SK-N-SH treated with all-trans-retinoic acid at 6 μM for 48 hours (cell line): ENCODE measurements around the gene MAFB.

Experiments used
- ATAC-seq: fragments of 200-7000 bp; cut with Tn5 transposase; 3 replicates; pipeline ENCODE4 v1.9.1; 2020; ENCODE audit warnings: mild to moderate bottlenecking, moderate library complexity
- ARNTL ChIP-seq: fragments of 450-650 bp; formaldehyde crosslinking; IDR thresholded peaks from 2 replicates; pipeline ENCODE4 v1.5.0; 2020; ENCODE audit warnings: low read depth, mild to moderate bottlenecking, moderate library complexity, borderline replicate concordance
- CSDC2 ChIP-seq: fragments of 250-450 bp; sonication (Bioruptor Pico); IDR thresholded peaks from 2 replicates; pipeline ENCODE4 v1.5.0; 2020; ENCODE audit warnings: mild to moderate bottlenecking, moderate library complexity
- CSRNP3 ChIP-seq: fragments of 250-450 bp; sonication (Bioruptor Pico); IDR thresholded peaks from 2 replicates; pipeline ENCODE4 v1.5.1; 2021; ENCODE audit warnings: mild to moderate bottlenecking, moderate library complexity
- ISL1 ChIP-seq: fragments of 250-450 bp; sonication (Bioruptor Pico); IDR thresholded peaks from 2 replicates; pipeline ENCODE4 v2.1.2; 2022; ENCODE audit warnings: mild to moderate bottlenecking, moderate library complexity
- POU6F1 ChIP-seq: fragments of 250-450 bp; sonication (Bioruptor Pico); IDR thresholded peaks from 2 replicates; pipeline ENCODE4 v1.8.0; 2021; ENCODE audit warnings: low read depth, mild to moderate bottlenecking, moderate library complexity, borderline replicate concordance
- SNAI2 ChIP-seq: fragments of 250-450 bp; sonication (Bioruptor Pico); IDR thresholded peaks from 2 replicates; pipeline ENCODE4 v1.5.0; 2020; ENCODE audit warnings: mild to moderate bottlenecking, moderate library complexity
- TCF4 ChIP-seq: fragments of 250-450 bp; sonication (Bioruptor Pico); IDR thresholded peaks from 2 replicates; pipeline ENCODE4 v1.8.0; 2021; ENCODE audit warnings: mild to moderate bottlenecking, moderate library complexity, borderline replicate concordance
- TOX ChIP-seq: fragments of 250-450 bp; sonication (Bioruptor Pico); IDR thresholded peaks from 2 replicates; pipeline ENCODE4 v1.8.0; 2021; ENCODE audit warnings: mild to moderate bottlenecking, moderate library complexity, borderline replicate concordance
- ZC3H10 ChIP-seq: fragments of 250-450 bp; sonication (Bioruptor Pico); IDR thresholded peaks from 2 replicates; pipeline ENCODE4 v1.5.1; 2021; ENCODE audit warnings: mild to moderate bottlenecking, moderate library complexity
- ZFP30 ChIP-seq: fragments of 450-650 bp; formaldehyde crosslinking; IDR thresholded peaks from 2 replicates; pipeline ENCODE4 v1.5.0; 2022; ENCODE audit warnings: mild to moderate bottlenecking, moderate library complexity
- ZNF565 ChIP-seq: fragments of 450-650 bp; formaldehyde crosslinking; conservative IDR thresholded peaks from 2 replicates; pipeline ENCODE4 v1.5.0; 2020; ENCODE audit warnings: low read depth, mild to moderate bottlenecking, moderate library complexity
- ZNF8 ChIP-seq: fragments of 450-650 bp; formaldehyde crosslinking; IDR thresholded peaks from 2 replicates; pipeline ENCODE4 v1.5.0; 2020; ENCODE audit warnings: mild to moderate bottlenecking, moderate library complexity
- TF ChIP-seq, protein P1 (sequence below): fragments of 250-450 bp; sonication (Bioruptor Pico); IDR thresholded peaks from 2 replicates; pipeline ENCODE4 v1.8.0; 2020; ENCODE audit warnings: mild to moderate bottlenecking, moderate library complexity, borderline replicate concordance
- TF ChIP-seq, protein P2 (sequence below): fragments of 250-450 bp; sonication (Bioruptor Pico); IDR thresholded peaks from 2 replicates; pipeline ENCODE4 v1.5.0; 2020; ENCODE audit warnings: mild to moderate bottlenecking, moderate library complexity
- TF ChIP-seq, protein P3 (sequence below): fragments of 250-450 bp; sonication (Bioruptor Pico); IDR thresholded peaks from 2 replicates; pipeline ENCODE4 v1.5.1; 2020; ENCODE audit warnings: low read depth, mild to moderate bottlenecking, moderate library complexity

Gene MAFB

GRCh38 chr20:40692240-40693011 lies 3.4 kb upstream of the MAFB start:
- no peak for ATAC-seq
- TF ChIP-seq, protein P1, sequence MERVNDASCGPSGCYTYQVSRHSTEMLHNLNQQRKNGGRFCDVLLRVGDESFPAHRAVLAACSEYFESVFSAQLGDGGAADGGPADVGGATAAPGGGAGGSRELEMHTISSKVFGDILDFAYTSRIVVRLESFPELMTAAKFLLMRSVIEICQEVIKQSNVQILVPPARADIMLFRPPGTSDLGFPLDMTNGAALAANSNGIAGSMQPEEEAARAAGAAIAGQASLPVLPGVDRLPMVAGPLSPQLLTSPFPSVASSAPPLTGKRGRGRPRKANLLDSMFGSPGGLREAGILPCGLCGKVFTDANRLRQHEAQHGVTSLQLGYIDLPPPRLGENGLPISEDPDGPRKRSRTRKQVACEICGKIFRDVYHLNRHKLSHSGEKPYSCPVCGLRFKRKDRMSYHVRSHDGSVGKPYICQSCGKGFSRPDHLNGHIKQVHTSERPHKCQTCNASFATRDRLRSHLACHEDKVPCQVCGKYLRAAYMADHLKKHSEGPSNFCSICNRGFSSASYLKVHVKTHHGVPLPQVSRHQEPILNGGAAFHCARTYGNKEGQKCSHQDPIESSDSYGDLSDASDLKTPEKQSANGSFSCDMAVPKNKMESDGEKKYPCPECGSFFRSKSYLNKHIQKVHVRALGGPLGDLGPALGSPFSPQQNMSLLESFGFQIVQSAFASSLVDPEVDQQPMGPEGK, result no peak
- TF ChIP-seq, protein P2, sequence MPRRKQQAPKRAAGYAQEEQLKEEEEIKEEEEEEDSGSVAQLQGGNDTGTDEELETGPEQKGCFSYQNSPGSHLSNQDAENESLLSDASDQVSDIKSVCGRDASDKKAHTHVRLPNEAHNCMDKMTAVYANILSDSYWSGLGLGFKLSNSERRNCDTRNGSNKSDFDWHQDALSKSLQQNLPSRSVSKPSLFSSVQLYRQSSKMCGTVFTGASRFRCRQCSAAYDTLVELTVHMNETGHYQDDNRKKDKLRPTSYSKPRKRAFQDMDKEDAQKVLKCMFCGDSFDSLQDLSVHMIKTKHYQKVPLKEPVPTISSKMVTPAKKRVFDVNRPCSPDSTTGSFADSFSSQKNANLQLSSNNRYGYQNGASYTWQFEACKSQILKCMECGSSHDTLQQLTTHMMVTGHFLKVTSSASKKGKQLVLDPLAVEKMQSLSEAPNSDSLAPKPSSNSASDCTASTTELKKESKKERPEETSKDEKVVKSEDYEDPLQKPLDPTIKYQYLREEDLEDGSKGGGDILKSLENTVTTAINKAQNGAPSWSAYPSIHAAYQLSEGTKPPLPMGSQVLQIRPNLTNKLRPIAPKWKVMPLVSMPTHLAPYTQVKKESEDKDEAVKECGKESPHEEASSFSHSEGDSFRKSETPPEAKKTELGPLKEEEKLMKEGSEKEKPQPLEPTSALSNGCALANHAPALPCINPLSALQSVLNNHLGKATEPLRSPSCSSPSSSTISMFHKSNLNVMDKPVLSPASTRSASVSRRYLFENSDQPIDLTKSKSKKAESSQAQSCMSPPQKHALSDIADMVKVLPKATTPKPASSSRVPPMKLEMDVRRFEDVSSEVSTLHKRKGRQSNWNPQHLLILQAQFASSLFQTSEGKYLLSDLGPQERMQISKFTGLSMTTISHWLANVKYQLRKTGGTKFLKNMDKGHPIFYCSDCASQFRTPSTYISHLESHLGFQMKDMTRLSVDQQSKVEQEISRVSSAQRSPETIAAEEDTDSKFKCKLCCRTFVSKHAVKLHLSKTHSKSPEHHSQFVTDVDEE (CRISPR knock-in tag), result no peak
- TF ChIP-seq ZFP30 (CRISPR knock-in tag) (no peak), TCF4 (CRISPR knock-in tag) (no peak), ZNF8 (CRISPR knock-in tag) (no peak), POU6F1 (CRISPR knock-in tag) (no peak), ISL1 (CRISPR knock-in tag) (no peak), CSDC2 (CRISPR knock-in tag) (no peak), CSRNP3 (CRISPR knock-in tag) (no peak), ARNTL (CRISPR knock-in tag) (no peak), ZC3H10 (CRISPR knock-in tag) (no peak)
- TF ChIP-seq, protein P3, sequence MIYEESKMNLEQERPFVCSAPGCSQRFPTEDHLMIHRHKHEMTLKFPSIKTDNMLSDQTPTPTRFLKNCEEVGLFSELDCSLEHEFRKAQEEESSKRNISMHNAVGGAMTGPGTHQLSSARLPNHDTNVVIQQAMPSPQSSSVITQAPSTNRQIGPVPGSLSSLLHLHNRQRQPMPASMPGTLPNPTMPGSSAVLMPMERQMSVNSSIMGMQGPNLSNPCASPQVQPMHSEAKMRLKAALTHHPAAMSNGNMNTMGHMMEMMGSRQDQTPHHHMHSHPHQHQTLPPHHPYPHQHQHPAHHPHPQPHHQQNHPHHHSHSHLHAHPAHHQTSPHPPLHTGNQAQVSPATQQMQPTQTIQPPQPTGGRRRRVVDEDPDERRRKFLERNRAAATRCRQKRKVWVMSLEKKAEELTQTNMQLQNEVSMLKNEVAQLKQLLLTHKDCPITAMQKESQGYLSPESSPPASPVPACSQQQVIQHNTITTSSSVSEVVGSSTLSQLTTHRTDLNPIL (CRISPR knock-in tag), result no peak

GRCh38 chr20:40691566-40692239 lies 2.7 kb upstream of the MAFB start:
- ATAC-seq, result no peak
- no peak for TF ChIP-seq POU6F1 (CRISPR knock-in tag)
- TF ChIP-seq ZNF565 (CRISPR knock-in tag), result no peak
- no peak for TF ChIP-seq ISL1 (CRISPR knock-in tag)
- no peak for TF ChIP-seq SNAI2 (CRISPR knock-in tag)

GRCh38 chr20:40690836-40691565 lies 2.0 kb upstream of the MAFB start:
- ATAC-seq, result no peak
- TF ChIP-seq, protein P3 (CRISPR knock-in tag), result no peak
- TF ChIP-seq ZNF8 (CRISPR knock-in tag), result no peak
- no peak for TF ChIP-seq POU6F1 (CRISPR knock-in tag)
- TF ChIP-seq, protein P2 (CRISPR knock-in tag), result no peak
- TF ChIP-seq CSDC2 (CRISPR knock-in tag), result no peak
- TF ChIP-seq TOX (CRISPR knock-in tag), result no peak
- TF ChIP-seq ISL1 (CRISPR knock-in tag), result no peak
- no peak for TF ChIP-seq ZNF565 (CRISPR knock-in tag)
